Measurements from ENCODE around the gene TAAR2. TPM values are rescaled to one million over a fixed set of nuclear protein-coding genes. Genes with fewer than 3 reads are reported as not detected.

TAAR2 gene
- total and polyA plus RNA-seq, 2 of the 8 experiments (the other 6 are each of a cell fraction or from before 2014, with no cell fraction given), result not detected

DNA sequence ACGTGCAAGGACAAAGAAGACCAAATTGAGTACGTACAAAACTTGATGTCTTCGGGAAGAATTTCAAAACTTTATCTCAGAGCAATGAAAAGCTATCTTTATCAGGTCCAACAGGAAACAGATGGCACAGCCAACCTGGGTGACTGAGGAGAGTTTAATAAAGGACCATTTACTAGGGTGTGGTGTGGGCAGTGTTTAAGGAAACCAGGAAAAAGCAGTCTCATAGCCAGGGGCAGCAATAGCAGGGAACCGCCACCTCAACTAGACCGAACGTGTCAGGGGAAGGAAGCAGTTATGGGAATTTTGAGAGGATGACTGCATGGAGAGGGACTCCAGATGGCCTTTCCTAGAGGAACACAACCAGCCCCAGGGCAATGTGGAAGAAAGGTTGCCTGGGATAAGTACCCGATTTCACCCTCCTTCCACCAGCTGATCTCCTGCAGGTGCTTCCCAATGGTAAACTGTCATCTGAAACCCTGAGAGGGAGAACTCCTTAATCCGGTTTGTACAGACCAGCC lies 19.4 kb downstream of the TAAR2 start (continued):
- TF ChIP-seq, protein P1, sequence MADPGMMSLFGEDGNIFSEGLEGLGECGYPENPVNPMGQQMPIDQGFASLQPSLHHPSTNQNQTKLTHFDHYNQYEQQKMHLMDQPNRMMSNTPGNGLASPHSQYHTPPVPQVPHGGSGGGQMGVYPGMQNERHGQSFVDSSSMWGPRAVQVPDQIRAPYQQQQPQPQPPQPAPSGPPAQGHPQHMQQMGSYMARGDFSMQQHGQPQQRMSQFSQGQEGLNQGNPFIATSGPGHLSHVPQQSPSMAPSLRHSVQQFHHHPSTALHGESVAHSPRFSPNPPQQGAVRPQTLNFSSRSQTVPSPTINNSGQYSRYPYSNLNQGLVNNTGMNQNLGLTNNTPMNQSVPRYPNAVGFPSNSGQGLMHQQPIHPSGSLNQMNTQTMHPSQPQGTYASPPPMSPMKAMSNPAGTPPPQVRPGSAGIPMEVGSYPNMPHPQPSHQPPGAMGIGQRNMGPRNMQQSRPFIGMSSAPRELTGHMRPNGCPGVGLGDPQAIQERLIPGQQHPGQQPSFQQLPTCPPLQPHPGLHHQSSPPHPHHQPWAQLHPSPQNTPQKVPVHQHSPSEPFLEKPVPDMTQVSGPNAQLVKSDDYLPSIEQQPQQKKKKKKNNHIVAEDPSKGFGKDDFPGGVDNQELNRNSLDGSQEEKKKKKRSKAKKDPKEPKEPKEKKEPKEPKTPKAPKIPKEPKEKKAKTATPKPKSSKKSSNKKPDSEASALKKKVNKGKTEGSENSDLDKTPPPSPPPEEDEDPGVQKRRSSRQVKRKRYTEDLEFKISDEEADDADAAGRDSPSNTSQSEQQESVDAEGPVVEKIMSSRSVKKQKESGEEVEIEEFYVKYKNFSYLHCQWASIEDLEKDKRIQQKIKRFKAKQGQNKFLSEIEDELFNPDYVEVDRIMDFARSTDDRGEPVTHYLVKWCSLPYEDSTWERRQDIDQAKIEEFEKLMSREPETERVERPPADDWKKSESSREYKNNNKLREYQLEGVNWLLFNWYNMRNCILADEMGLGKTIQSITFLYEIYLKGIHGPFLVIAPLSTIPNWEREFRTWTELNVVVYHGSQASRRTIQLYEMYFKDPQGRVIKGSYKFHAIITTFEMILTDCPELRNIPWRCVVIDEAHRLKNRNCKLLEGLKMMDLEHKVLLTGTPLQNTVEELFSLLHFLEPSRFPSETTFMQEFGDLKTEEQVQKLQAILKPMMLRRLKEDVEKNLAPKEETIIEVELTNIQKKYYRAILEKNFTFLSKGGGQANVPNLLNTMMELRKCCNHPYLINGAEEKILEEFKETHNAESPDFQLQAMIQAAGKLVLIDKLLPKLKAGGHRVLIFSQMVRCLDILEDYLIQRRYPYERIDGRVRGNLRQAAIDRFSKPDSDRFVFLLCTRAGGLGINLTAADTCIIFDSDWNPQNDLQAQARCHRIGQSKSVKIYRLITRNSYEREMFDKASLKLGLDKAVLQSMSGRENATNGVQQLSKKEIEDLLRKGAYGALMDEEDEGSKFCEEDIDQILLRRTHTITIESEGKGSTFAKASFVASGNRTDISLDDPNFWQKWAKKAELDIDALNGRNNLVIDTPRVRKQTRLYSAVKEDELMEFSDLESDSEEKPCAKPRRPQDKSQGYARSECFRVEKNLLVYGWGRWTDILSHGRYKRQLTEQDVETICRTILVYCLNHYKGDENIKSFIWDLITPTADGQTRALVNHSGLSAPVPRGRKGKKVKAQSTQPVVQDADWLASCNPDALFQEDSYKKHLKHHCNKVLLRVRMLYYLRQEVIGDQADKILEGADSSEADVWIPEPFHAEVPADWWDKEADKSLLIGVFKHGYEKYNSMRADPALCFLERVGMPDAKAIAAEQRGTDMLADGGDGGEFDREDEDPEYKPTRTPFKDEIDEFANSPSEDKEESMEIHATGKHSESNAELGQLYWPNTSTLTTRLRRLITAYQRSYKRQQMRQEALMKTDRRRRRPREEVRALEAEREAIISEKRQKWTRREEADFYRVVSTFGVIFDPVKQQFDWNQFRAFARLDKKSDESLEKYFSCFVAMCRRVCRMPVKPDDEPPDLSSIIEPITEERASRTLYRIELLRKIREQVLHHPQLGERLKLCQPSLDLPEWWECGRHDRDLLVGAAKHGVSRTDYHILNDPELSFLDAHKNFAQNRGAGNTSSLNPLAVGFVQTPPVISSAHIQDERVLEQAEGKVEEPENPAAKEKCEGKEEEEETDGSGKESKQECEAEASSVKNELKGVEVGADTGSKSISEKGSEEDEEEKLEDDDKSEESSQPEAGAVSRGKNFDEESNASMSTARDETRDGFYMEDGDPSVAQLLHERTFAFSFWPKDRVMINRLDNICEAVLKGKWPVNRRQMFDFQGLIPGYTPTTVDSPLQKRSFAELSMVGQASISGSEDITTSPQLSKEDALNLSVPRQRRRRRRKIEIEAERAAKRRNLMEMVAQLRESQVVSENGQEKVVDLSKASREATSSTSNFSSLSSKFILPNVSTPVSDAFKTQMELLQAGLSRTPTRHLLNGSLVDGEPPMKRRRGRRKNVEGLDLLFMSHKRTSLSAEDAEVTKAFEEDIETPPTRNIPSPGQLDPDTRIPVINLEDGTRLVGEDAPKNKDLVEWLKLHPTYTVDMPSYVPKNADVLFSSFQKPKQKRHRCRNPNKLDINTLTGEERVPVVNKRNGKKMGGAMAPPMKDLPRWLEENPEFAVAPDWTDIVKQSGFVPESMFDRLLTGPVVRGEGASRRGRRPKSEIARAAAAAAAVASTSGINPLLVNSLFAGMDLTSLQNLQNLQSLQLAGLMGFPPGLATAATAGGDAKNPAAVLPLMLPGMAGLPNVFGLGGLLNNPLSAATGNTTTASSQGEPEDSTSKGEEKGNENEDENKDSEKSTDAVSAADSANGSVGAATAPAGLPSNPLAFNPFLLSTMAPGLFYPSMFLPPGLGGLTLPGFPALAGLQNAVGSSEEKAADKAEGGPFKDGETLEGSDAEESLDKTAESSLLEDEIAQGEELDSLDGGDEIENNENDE (IDR thresholded peaks at IDR 0.05; ENCODE audit: insufficient replicate concordance, low read length), result no peak
- TF ChIP-seq ASH2L (IDR thresholded peaks at IDR 0.05; ENCODE audit: low read length), result no peak
- TF ChIP-seq CREB1 (IDR thresholded peaks at IDR 0.05), result no peak
- TF ChIP-seq KDM5A (IDR thresholded peaks at IDR 0.05; ENCODE audit: low read length), result no peak
- TF ChIP-seq SIRT6 (IDR thresholded peaks at IDR 0.05; ENCODE audit: low read length), result no peak
- no peak for TF ChIP-seq POU5F1 (IDR thresholded peaks at IDR 0.05; ENCODE audit: low read depth, low read length)
- TF ChIP-seq TBP (IDR thresholded peaks at IDR 0.05; ENCODE audit: low read depth, low read length), result no peak
- no peak for TF ChIP-seq HDAC6 (IDR thresholded peaks at IDR 0.05; ENCODE audit: low read depth, low read length)
- no peak for TF ChIP-seq SAP30 (IDR thresholded peaks at IDR 0.05; ENCODE audit: insufficient read depth, insufficient replicate concordance, low read length)
- TF ChIP-seq CTBP2 (IDR thresholded peaks at IDR 0.05; ENCODE audit: borderline replicate concordance, insufficient read depth, insufficient read length, low read length), result no peak
